ENCODE results near the gene CHIA.

DNA sequence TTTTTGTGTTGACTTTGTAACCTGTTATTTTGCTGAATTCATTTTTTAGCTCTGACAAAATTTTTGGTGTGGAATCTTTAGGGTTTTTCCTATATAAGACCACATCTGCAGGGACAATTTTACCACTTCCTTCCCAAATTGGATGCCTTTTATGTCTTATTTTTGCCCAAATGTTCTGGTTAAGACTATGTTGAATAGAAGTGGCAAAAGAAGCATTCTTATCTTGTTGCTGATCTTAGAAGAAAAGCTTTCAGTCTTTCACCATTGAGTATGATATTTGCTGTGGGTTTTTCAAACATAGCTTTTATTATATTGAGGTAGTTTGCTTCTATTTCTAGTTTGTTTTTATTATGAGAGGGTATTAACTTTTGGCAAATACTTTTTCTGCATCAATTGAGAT lies 3.7 kb downstream of the CHIA start:
- TF ChIP-seq, protein P1, sequence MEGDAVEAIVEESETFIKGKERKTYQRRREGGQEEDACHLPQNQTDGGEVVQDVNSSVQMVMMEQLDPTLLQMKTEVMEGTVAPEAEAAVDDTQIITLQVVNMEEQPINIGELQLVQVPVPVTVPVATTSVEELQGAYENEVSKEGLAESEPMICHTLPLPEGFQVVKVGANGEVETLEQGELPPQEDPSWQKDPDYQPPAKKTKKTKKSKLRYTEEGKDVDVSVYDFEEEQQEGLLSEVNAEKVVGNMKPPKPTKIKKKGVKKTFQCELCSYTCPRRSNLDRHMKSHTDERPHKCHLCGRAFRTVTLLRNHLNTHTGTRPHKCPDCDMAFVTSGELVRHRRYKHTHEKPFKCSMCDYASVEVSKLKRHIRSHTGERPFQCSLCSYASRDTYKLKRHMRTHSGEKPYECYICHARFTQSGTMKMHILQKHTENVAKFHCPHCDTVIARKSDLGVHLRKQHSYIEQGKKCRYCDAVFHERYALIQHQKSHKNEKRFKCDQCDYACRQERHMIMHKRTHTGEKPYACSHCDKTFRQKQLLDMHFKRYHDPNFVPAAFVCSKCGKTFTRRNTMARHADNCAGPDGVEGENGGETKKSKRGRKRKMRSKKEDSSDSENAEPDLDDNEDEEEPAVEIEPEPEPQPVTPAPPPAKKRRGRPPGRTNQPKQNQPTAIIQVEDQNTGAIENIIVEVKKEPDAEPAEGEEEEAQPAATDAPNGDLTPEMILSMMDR (IDR thresholded peaks at IDR 0.05 in 4 of 5, conservative IDR thresholded peaks at IDR 0.05 in 1 of 5) = no peak
- TF ChIP-seq POLR2A (IDR thresholded peaks at IDR 0.05) = no peak
